ENCODE data around the gene RAB11A.

Gene RAB11A

GRCh38 chr15:65845826-65846519 lies 23.3 kb upstream of the RAB11A start:
- ChIA-PET POLR2A (no interaction called here), CTCF (interaction anchor here (0.9 to 1.2 kb wide), 2 partner anchors 11 to 23 kb away, joined by 3 read pairs; partner anchors contain the start of gene RAB11A)
- Histone ChIP-seq H3K27ac (ENCODE audit: insufficient read depth in 1 of 2, low read depth in 1 of 2, low read length in 2 of 2, poor library complexity in 1 of 2, severe bottlenecking in 2 of 2) (no peak overlapping the region), H3K36me3 (ENCODE audit: control insufficient read depth in 4 of 4, insufficient read depth in 4 of 4, low read length in 3 of 4) (no peaks in the 10 kb centered on the region), H3K27me3 (replicated peaks in 2 of 5; ENCODE audit: control insufficient read depth in 4 of 5, insufficient read depth in 5 of 5, low read length in 4 of 5) (no peaks in the 10 kb centered on the region), H3K4me3 (ENCODE audit: control insufficient read depth in 1 of 7, extremely low read depth in 1 of 7, insufficient read depth in 4 of 7, low read depth in 2 of 7, low read length in 6 of 7) (no peak overlapping the region), H3K4me1 (ENCODE audit: control extremely low read depth in 1 of 4, control insufficient read depth in 4 of 4, insufficient read depth in 4 of 4, low read length in 3 of 4) (peaks cover 0 to 19% (median 3%) of the 10 kb centered on the region in 4 experiments), H3K9me3 (ENCODE audit: control extremely low read depth in 1 of 5, control insufficient read depth in 4 of 5, insufficient read depth in 2 of 5, low read depth in 1 of 5, low read length in 4 of 5) (no peaks in the 10 kb centered on the region)
- WGBS (ENCODE audit: insufficient coverage): 95% methylated on average over 6 of the region's 9 CpGs
- DNase-seq: no peak

DNA sequence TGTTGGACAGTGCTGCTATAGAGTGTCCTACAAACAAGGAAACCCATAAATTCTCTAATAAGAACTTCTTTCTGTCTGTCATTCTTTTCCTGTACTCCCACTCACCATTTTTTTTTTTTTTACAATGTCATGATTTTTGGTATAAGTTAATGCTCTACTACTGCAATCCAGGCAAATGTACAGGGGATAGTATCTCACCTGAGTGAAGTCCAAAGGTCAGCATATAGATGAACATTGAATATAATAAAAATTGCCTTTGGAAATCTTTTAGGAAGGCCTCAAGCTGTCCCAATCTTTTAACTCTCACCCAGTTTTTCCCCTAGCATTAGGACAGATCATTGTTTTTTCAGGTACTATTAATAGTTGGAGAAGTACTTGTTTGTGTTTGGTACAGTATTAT lies 21.3 kb upstream of the RAB11A start:
- ChIA-PET CTCF (interaction anchor here (0.9 to 1.5 kb wide), 3 partner anchors 10 to 19 kb away, joined by 3 to 5 read pairs (median 3); no protein-coding TSS in a partner anchor), POLR2A (interaction anchor here (0.5 kb wide), 1 partner anchor 101 kb away, joined by 4 read pairs; no protein-coding TSS in a partner anchor)
- Histone ChIP-seq H3K27me3 (replicated peaks in 2 of 5; ENCODE audit: control insufficient read depth in 4 of 5, insufficient read depth in 5 of 5, low read length in 4 of 5) (no peaks in the 10 kb centered on the region), H3K4me3 (ENCODE audit: control insufficient read depth in 1 of 7, extremely low read depth in 1 of 7, insufficient read depth in 4 of 7, low read depth in 2 of 7, low read length in 6 of 7) (no peak overlapping the region), H3K4me1 (ENCODE audit: control extremely low read depth in 1 of 4, control insufficient read depth in 4 of 4, insufficient read depth in 4 of 4, low read length in 3 of 4) (peaks cover 0 to 11% (median 3%) of the 10 kb centered on the region in 4 experiments), H3K9me3 (ENCODE audit: control extremely low read depth in 1 of 5, control insufficient read depth in 4 of 5, insufficient read depth in 2 of 5, low read depth in 1 of 5, low read length in 4 of 5) (no peaks in the 10 kb centered on the region), H3K27ac (ENCODE audit: insufficient read depth in 1 of 2, low read depth in 1 of 2, low read length in 2 of 2, poor library complexity in 1 of 2, severe bottlenecking in 2 of 2) (no peak overlapping the region), H3K36me3 (ENCODE audit: control insufficient read depth in 4 of 4, insufficient read depth in 4 of 4, low read length in 3 of 4) (no peaks in the 10 kb centered on the region)
- DNase-seq: no peak

- 100% methylated on average over 3 of the region's 5 CpGs for WGBS (ENCODE audit: insufficient coverage)
- no peaks in the 10 kb centered on the region for H3K36me3 ChIP-seq (ENCODE audit: control insufficient read depth in 4 of 4, insufficient read depth in 4 of 4, low read length in 3 of 4)
- no peak overlapping the region for H3K4me3 ChIP-seq (ENCODE audit: control insufficient read depth in 1 of 7, extremely low read depth in 1 of 7, insufficient read depth in 4 of 7, low read depth in 2 of 7, low read length in 6 of 7)
- DNase-seq: no peak
- H3K9me3 ChIP-seq (ENCODE audit: control extremely low read depth in 1 of 5, control insufficient read depth in 4 of 5, insufficient read depth in 2 of 5, low read depth in 1 of 5, low read length in 4 of 5): no peaks in the 10 kb centered on the region
- CTCF ChIA-PET: interaction anchor here (0.9 to 2.1 kb wide), 2 partner anchors 19 to 23 kb away, joined by 5 to 8 read pairs; no protein-coding TSS in a partner anchor
- POLR2A ChIA-PET: interaction anchor here (0.6 kb wide), 1 partner anchor 48 kb away, joined by 4 read pairs; no protein-coding TSS in a partner anchor
- H3K27me3 ChIP-seq (replicated peaks in 2 of 5; ENCODE audit: control insufficient read depth in 4 of 5, insufficient read depth in 5 of 5, low read length in 4 of 5): no peaks in the 10 kb centered on the region
- no peak overlapping the region for H3K27ac ChIP-seq (ENCODE audit: insufficient read depth in 1 of 2, low read depth in 1 of 2, low read length in 2 of 2, poor library complexity in 1 of 2, severe bottlenecking in 2 of 2)
- H3K4me1 ChIP-seq (ENCODE audit: control extremely low read depth in 1 of 4, control insufficient read depth in 4 of 4, insufficient read depth in 4 of 4, low read length in 3 of 4): peaks cover 0 to 11% (median 4%) of the 10 kb centered on the region in 4 experiments
Measured at GRCh38 chr15:65851981-65852380, 17.3 kb upstream of the RAB11A start.

DNA sequence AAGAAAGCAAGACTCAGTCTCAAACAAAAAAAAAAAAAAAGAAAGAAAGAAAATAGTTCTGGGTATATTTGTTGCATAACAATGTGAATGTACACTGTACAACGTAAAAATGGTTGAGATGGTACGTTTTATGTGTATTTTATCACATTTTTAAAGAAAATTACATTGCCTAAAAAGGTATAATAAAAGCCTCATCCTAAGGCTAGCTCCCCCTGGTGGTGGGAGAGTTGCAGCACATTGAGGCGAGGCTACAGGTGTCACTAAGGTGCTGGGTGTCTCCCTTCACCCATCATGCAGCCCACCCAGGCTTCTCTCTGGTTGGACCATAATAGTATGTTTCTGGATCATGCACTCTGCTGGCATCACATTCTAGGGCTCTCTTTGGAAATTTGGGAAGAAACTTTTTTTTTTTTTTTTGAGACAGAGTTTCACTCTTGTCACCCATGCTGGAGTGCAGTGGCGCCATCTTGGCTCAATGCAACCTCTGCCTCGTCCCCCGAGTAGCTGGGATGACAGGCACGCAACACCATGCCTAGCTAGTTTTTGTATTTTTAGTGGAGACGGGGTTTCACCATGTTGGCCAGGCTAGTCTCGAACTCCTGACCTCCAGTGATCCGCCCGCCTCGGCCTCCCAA lies 12.4 kb upstream of the RAB11A start:
- POLR2A ChIA-PET: interaction anchor here (0.6 kb wide), 1 partner anchor 24 kb away, joined by 4 read pairs; no protein-coding TSS in a partner anchor
- peak; percentile 73 to 83 (median 81) for DNase-seq
- WGBS (ENCODE audit: insufficient coverage): 86% methylated on average over 5 of the region's 12 CpGs

GRCh38 chr15:65857718-65858402 lies 11.4 kb upstream of the RAB11A start:
- CTCF ChIA-PET: interaction anchor here (0.6 to 3.6 kb wide), 10 partner anchors 8 to 143 kb away, joined by 3 to 15 read pairs (median 4); partner anchors contain the start of gene RAB11A
- H3K4me3 ChIP-seq (ENCODE audit: control insufficient read depth in 1 of 7, extremely low read depth in 1 of 7, insufficient read depth in 4 of 7, low read depth in 2 of 7, low read length in 6 of 7): no peak overlapping the region
- POLR2A ChIA-PET: no interaction called here
- H3K27me3 ChIP-seq (replicated peaks in 2 of 5; ENCODE audit: control insufficient read depth in 4 of 5, insufficient read depth in 5 of 5, low read length in 4 of 5): no peaks in the 10 kb centered on the region
- H3K27ac ChIP-seq (ENCODE audit: insufficient read depth in 1 of 2, low read depth in 1 of 2, low read length in 2 of 2, poor library complexity in 1 of 2, severe bottlenecking in 2 of 2): no peak overlapping the region
- no peaks in the 10 kb centered on the region for H3K9me3 ChIP-seq (ENCODE audit: control extremely low read depth in 1 of 5, control insufficient read depth in 4 of 5, insufficient read depth in 2 of 5, low read depth in 1 of 5, low read length in 4 of 5)
- peaks cover 0 to 12% (median 5%) of the 10 kb centered on the region in 4 experiments for H3K4me1 ChIP-seq (ENCODE audit: control extremely low read depth in 1 of 4, control insufficient read depth in 4 of 4, insufficient read depth in 4 of 4, low read length in 3 of 4)
- DNase-seq: no peak
- no peaks in the 10 kb centered on the region for H3K36me3 ChIP-seq (ENCODE audit: control insufficient read depth in 4 of 4, insufficient read depth in 4 of 4, low read length in 3 of 4)
- 78% methylated on average over 5 of the region's 5 CpGs for WGBS (ENCODE audit: insufficient coverage)

More for the DNA sequence above, 12.4 kb upstream of the RAB11A start:
- CTCF ChIA-PET: interaction anchor here (0.6 to 3.6 kb wide), 16 partner anchors 9 to 142 kb away, joined by 3 to 15 read pairs (median 4); partner anchors contain the start of gene RAB11A
- no peaks in the 10 kb centered on the region for H3K27me3 ChIP-seq (replicated peaks in 2 of 5; ENCODE audit: control insufficient read depth in 4 of 5, insufficient read depth in 5 of 5, low read length in 4 of 5)
- no peak overlapping the region for H3K4me3 ChIP-seq (ENCODE audit: control insufficient read depth in 1 of 7, extremely low read depth in 1 of 7, insufficient read depth in 4 of 7, low read depth in 2 of 7, low read length in 6 of 7)
- H3K36me3 ChIP-seq (ENCODE audit: control insufficient read depth in 4 of 4, insufficient read depth in 4 of 4, low read length in 3 of 4): no peaks in the 10 kb centered on the region
- H3K9me3 ChIP-seq (ENCODE audit: control extremely low read depth in 1 of 5, control insufficient read depth in 4 of 5, insufficient read depth in 2 of 5, low read depth in 1 of 5, low read length in 4 of 5): no peaks in the 10 kb centered on the region
- peaks cover 0 to 12% (median 6%) of the 10 kb centered on the region in 4 experiments for H3K4me1 ChIP-seq (ENCODE audit: control extremely low read depth in 1 of 4, control insufficient read depth in 4 of 4, insufficient read depth in 4 of 4, low read length in 3 of 4)
- H3K27ac ChIP-seq (ENCODE audit: insufficient read depth in 1 of 2, low read depth in 1 of 2, low read length in 2 of 2, poor library complexity in 1 of 2, severe bottlenecking in 2 of 2): no peak overlapping the region

GRCh38 chr15:65862682-65863081 lies 6.6 kb upstream of the RAB11A start:
- Histone ChIP-seq H3K36me3 (ENCODE audit: control insufficient read depth in 4 of 4, insufficient read depth in 4 of 4, low read length in 3 of 4) (no peaks in the 10 kb centered on the region), H3K9me3 (ENCODE audit: control extremely low read depth in 1 of 5, control insufficient read depth in 4 of 5, insufficient read depth in 2 of 5, low read depth in 1 of 5, low read length in 4 of 5) (no peaks in the 10 kb centered on the region), H3K4me1 (ENCODE audit: control extremely low read depth in 1 of 4, control insufficient read depth in 4 of 4, insufficient read depth in 4 of 4, low read length in 3 of 4) (peaks cover 0 to 11% (median 3%) of the 10 kb centered on the region in 4 experiments), H3K27ac (ENCODE audit: insufficient read depth in 1 of 2, low read depth in 1 of 2, low read length in 2 of 2, poor library complexity in 1 of 2, severe bottlenecking in 2 of 2) (no peak overlapping the region), H3K27me3 (replicated peaks in 2 of 5; ENCODE audit: control insufficient read depth in 4 of 5, insufficient read depth in 5 of 5, low read length in 4 of 5) (no peaks in the 10 kb centered on the region), H3K4me3 (ENCODE audit: control insufficient read depth in 1 of 7, extremely low read depth in 1 of 7, insufficient read depth in 4 of 7, low read depth in 2 of 7, low read length in 6 of 7) (no peak overlapping the region)
- POLR2A ChIA-PET: no interaction called here
- CTCF ChIA-PET: interaction anchor here (1.3 to 2.4 kb wide), 4 partner anchors 9 to 72 kb away, joined by 3 to 8 read pairs (median 4); no protein-coding TSS in a partner anchor
- peak; percentile 78 to 86 (median 84) for DNase-seq
- WGBS (ENCODE audit: insufficient coverage): 29% methylated on average over 1 of the region's 1 CpG
